GM10266 (cell line): ENCODE results near the gene RS1.

Source experiments
- DNase-seq: peaks from one replicate; pipeline ENCODE4 v3.0.0; 2012; ENCODE audit errors: extremely low spot score
- TF ChIP-seq, protein P1 (sequence below): IDR thresholded peaks from 2 replicates; pipeline ENCODE4 v1.5.1; 2012; ENCODE audit warnings: mild to moderate bottlenecking, low read depth; ENCODE audit not compliant: control insufficient read depth, insufficient read depth; ENCODE audit errors: missing control alignments

Gene RS1

GRCh38 chrX:18701621-18702361 is 29.9 kb upstream of the RS1 start:
- no peak for DNase-seq

DNA sequence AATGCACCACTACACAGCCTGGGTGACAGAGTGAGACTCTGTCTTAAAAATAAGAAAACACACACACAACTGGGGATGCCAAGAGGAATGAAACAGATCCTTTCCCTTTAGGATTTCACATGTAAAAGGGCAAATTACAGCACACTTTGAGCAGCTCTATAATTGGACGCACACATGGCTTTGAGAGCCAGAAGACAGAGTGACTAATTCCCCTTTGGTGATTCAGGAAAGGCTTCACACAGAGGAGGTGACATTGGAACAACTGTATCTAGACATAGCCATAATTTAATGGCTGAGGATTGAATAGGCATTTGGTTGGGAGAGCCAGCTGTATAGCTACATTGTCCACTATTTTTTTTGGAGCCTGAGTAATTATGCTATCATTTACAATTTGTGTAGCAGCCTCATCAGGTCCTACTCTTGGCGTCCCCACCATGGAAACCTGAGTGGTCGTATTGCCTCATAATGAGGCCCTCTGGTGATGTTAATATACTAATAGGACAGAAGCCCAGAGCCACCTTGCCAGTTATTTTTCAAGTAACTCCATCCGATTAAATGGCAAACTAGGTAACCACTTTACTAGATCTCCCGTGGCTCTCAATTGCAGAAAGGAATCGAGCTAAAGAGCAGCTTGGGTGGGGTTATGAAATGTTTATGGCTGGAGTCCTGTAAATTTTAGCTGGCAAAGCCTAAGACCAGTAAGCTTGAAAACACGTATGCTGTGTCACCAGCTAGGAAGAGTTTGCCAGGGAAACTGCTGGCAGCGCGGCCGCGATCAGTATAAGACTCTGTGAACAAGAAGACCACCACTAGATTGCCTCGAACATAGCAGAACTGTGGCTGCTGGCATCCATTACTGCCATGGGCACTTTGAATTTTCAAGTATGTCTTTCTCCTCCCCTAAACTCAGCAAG is 27.1 kb upstream of the RS1 start:
- DNase-seq = no peak
- TF ChIP-seq, protein P1, sequence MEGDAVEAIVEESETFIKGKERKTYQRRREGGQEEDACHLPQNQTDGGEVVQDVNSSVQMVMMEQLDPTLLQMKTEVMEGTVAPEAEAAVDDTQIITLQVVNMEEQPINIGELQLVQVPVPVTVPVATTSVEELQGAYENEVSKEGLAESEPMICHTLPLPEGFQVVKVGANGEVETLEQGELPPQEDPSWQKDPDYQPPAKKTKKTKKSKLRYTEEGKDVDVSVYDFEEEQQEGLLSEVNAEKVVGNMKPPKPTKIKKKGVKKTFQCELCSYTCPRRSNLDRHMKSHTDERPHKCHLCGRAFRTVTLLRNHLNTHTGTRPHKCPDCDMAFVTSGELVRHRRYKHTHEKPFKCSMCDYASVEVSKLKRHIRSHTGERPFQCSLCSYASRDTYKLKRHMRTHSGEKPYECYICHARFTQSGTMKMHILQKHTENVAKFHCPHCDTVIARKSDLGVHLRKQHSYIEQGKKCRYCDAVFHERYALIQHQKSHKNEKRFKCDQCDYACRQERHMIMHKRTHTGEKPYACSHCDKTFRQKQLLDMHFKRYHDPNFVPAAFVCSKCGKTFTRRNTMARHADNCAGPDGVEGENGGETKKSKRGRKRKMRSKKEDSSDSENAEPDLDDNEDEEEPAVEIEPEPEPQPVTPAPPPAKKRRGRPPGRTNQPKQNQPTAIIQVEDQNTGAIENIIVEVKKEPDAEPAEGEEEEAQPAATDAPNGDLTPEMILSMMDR = no peak

More at GRCh38 chrX:18701621-18702361, 29.9 kb upstream of the RS1 start:
- TF ChIP-seq, protein P1 = no peak

- TF ChIP-seq, protein P1 = no peak
Observed at GRCh38 chrX:18696653-18697052, 24.7 kb upstream of the RS1 start.

DNA sequence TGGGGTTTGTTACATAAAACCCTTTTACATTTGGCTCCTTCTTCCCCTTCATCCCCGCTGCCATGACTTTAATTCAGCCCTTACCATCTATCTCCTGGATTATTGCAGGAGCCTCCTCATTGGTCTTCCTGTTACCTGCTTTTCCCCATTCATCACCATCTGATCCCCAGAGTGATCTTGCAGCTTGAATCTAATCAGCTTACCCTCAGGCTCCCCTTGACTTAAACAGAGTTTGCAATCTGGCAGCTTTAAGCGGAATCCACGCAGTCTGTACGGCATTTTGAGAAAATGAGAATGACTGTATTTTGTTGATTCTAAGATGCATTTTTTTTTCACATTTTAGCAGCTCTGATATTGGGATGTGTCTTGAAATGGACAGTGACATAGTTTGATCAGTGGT is 20.6 kb upstream of the RS1 start:
- TF ChIP-seq, protein P1 = no peak
- DNase-seq = no peak

More at GRCh38 chrX:18696653-18697052, 24.7 kb upstream of the RS1 start:
- no peak for DNase-seq

DNA sequence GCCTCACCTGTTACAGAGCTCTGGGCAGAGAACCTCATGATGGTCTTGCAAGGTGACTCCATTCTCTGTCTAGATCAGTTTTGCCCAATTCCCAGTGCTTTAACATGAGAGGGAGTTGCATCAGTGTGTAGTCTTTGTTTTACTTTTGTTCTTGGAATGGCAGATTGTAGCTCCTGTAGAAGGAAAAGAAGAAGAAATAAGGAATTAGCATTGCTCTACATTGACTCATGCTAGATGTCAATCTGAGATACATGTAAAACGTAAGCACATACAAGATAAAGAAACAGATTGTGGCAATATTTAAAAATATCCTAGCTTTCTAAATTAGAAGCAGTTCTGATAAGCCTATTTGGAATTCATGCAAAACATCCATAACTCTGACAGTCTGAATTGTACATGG is 19.5 kb upstream of the RS1 start:
- no peak for DNase-seq

DNA sequence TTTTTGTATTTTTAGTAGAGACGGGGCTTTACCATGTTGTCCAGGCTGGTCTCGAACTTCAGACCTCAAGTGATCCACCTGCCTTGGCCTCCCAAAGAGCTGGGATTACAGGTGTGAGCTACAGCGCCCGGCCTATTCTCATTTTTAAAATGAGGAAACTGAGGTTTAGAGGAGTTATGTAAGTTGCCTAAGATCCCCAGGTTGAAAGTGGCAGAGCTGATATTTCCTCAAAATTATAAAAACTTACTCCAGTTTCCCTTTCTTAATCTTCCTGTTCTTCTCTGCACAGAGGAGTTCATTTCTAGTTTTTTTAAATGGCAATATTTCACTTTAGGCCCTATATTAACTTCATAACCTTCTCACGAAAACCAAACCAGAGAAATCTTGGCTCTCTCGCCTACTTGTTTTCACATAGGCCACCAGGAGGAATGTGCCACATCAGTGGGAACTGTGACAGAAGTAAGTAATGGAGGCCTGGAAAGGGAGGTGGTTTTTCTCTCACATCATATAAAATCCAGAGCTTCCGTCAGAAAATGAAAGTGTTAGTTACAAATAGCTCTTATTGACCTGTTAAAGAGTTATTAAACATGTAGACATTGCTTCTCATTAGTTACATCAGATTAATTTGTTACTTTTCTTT is 16.1 kb upstream of the RS1 start:
- TF ChIP-seq, protein P1 = no peak

More for the DNA sequence above, 19.5 kb upstream of the RS1 start:
- TF ChIP-seq, protein P1 = no peak

More for the DNA sequence above, 16.1 kb upstream of the RS1 start:
- no peak for DNase-seq
